ENCODE results near the gene FCN1. TPM values are rescaled to one million over a fixed set of nuclear protein-coding genes. Genes with fewer than 3 reads are reported as not detected.

Gene FCN1
- total and polyA plus RNA-seq, 2 of the 8 experiments (the other 6 are each of a cell fraction or from before 2014, with no cell fraction given): not detected

DNA sequence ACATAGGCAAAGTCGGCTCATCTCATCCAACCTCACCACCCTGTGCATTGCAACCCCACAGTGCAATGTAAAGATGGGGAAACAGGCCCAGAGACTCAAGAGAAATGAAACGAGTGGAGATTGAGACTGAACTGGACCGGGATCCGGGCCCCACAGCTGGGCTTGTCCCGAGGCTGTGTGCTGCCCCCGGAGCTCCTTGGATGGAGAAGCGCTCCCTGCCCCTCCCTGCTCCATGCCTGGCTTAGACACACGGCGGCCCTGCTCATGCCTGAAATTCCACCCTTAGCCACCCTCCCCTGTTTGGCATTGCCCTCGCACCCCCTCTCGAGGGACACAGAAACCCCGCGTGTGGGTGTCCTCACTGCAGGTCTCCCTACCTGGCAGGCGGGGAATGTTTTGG, 27.2 kb upstream of the FCN1 start:
- Histone ChIP-seq H2BK12ac (ENCODE audit: low read depth, low read length) (no peak overlapping the region), H2AK5ac (ENCODE audit: low read depth, low read length) (no peak overlapping the region), H3K56ac (replicated peaks; ENCODE audit: insufficient read length, low read depth, low read length) (no peak overlapping the region), H3K23ac (ENCODE audit: insufficient read length) (no peak overlapping the region), H3K4me2 (ENCODE audit: insufficient read depth in 1 of 2, low read depth in 2 of 2, low read length in 2 of 2) (no peak overlapping the region), H3K14ac (ENCODE audit: insufficient read length) (no peak overlapping the region), H2AFZ (ENCODE audit: low read length) (no peak overlapping the region), H3K79me2 (ENCODE audit: control insufficient read depth in 1 of 2, insufficient read depth in 2 of 2, low read length in 2 of 2) (no peaks in the 10 kb centered on the region), H3K9ac (replicated peaks in 1 of 4; ENCODE audit: extremely low read depth in 1 of 4, low read depth in 3 of 4, low read length in 3 of 4) (no peak overlapping the region), H3K4me3 (ENCODE audit: extremely low read depth in 1 of 4, insufficient read depth in 2 of 4, low read depth in 3 of 4, low read length in 4 of 4) (no peak overlapping the region), H3K9me3 (ENCODE audit: insufficient read depth in 2 of 2, low read depth in 1 of 2, low read length in 1 of 2) (no peaks in the 10 kb centered on the region), H3K27me3 (replicated peaks in 1 of 4; ENCODE audit: control insufficient read depth in 3 of 4, extremely low read depth in 1 of 4, insufficient read depth in 3 of 4, low read length in 3 of 4) (no peaks in the 10 kb centered on the region; a peak in 1 of 7 replicates), H3K4ac (replicated peaks; ENCODE audit: insufficient read length, low read depth, low read length) (no peak overlapping the region), H3K36me3 (ENCODE audit: control insufficient read depth in 2 of 4, insufficient read depth in 4 of 4, low read length in 3 of 4) (no peaks in the 10 kb centered on the region), H3K23me2 (ENCODE audit: low read depth, low read length) (peaks cover 6% of the 10 kb centered on the region; the same call in 1 of the 2 replicates), H3K4me1 (replicated peaks in 1 of 4; ENCODE audit: control insufficient read depth in 3 of 4, insufficient read depth in 4 of 4, low read length in 3 of 4) (peaks cover 0 to 8% (median 3%) of the 10 kb centered on the region in 4 experiments; a peak in 3 of 7 replicates), H2BK20ac (ENCODE audit: low read length) (no peak overlapping the region), H2BK15ac (ENCODE audit: low read length) (no peak overlapping the region), H4K5ac (ENCODE audit: insufficient read length, low read depth, low read length) (no peak overlapping the region), H4K8ac (ENCODE audit: extremely low read depth, insufficient read depth, low read length) (no peak overlapping the region), H2BK120ac (replicated peaks; ENCODE audit: low read depth, low read length) (no peak overlapping the region), H3K79me1 (ENCODE audit: low read depth, low read length) (no peaks in the 10 kb centered on the region), H3K27ac (ENCODE audit: low read depth, low read length) (no peak overlapping the region), H4K20me1 (replicated peaks in 1 of 2; ENCODE audit: control insufficient read depth in 1 of 2, insufficient read depth in 2 of 2, low read length in 2 of 2) (peaks cover 0 to 4% of the 10 kb centered on the region in 2 experiments), H4K91ac (replicated peaks; ENCODE audit: insufficient read length, low read length) (no peak overlapping the region), H3K18ac (ENCODE audit: extremely low read depth, low read length) (peak overlapping the region; percentile 36; the same call in 1 of the 2 replicates), H2BK5ac (ENCODE audit: low read depth, low read length) (no peak overlapping the region)
- 79% methylated on average over 14 of the region's 14 CpGs; no CpG with 5 or more reads in 1 of the 2 experiments for WGBS, 2 experiments (ENCODE audit: extremely low coverage in 1 of 2, insufficient coverage in 1 of 2, insufficient read length in 1 of 2, insufficient replicate concordance in 2 of 2, low coverage in 1 of 2, low lambda C conversion rate in 2 of 2, missing lambda C conversion rate in 1 of 2)
- DNase-seq (ENCODE audit: low read depth in 1 of 2, low spot score in 2 of 2): no peak
- no peak for FAIRE-seq
- ChIA-PET POLR2A (ENCODE audit: partially characterized antibody) (interaction anchor here (0.6 kb wide), 1 partner anchor 256 kb away, joined by 3 read pairs; no protein-coding TSS in a partner anchor), CTCF (ENCODE audit: partially characterized antibody) (interaction anchor here (1.0 to 1.2 kb wide), 2 partner anchors 10 to 38 kb away, joined by 3 read pairs; no protein-coding TSS in a partner anchor)
- TF ChIP-seq ATF3 (IDR thresholded peaks at IDR 0.05; ENCODE audit: insufficient read depth, low read depth, low read length): no peak
- no peak for TF ChIP-seq SIX5 (IDR thresholded peaks at IDR 0.05; ENCODE audit: low read depth, low read length)
- TF ChIP-seq SP2 (IDR thresholded peaks at IDR 0.05; ENCODE audit: low read length): no peak
- no peak for TF ChIP-seq GABPA (IDR thresholded peaks at IDR 0.05; ENCODE audit: borderline replicate concordance, insufficient read depth, low read length)
- TF ChIP-seq NRF1 (IDR thresholded peaks at IDR 0.05; ENCODE audit: low read depth, low read length): no peak
- no peak for TF ChIP-seq CREB1 (IDR thresholded peaks at IDR 0.05)
- TF ChIP-seq JUND (IDR thresholded peaks at IDR 0.05; ENCODE audit: low read length): no peak
- TF ChIP-seq EGR1 (IDR thresholded peaks at IDR 0.05; ENCODE audit: borderline replicate concordance, low read depth, low read length): no peak
- TF ChIP-seq HDAC6 (IDR thresholded peaks at IDR 0.05; ENCODE audit: low read depth, low read length): no peak
- TF ChIP-seq EP300 (IDR thresholded peaks at IDR 0.05; ENCODE audit: borderline replicate concordance in 1 of 2, low read depth in 2 of 2, low read length in 2 of 2): no peak
- no peak for TF ChIP-seq TEAD4 (IDR thresholded peaks at IDR 0.05; ENCODE audit: low read depth, low read length)
- TF ChIP-seq RNF2 (IDR thresholded peaks at IDR 0.05; ENCODE audit: borderline replicate concordance, low read depth, low read length, missing control alignments, poor library complexity, severe bottlenecking): no peak
- TF ChIP-seq YY1 (IDR thresholded peaks at IDR 0.05; ENCODE audit: low read depth, low read length): no peak
- TF ChIP-seq CBX8 (IDR thresholded peaks at IDR 0.05; ENCODE audit: borderline replicate concordance, low read depth, low read length): no peak

All from H1 (cell line).